ENCODE data around the gene ETV6.
"Not testable (repeated sequence)": the region's sequence is repeated elsewhere in the genome, so short reads cannot be mapped to it uniquely, and the experiment has no call there.

The ETV6 gene

GRCh38 chr12:11897923-11898322 is 248.4 kb downstream of the ETV6 start:
- no peak for DNase-seq

DNA sequence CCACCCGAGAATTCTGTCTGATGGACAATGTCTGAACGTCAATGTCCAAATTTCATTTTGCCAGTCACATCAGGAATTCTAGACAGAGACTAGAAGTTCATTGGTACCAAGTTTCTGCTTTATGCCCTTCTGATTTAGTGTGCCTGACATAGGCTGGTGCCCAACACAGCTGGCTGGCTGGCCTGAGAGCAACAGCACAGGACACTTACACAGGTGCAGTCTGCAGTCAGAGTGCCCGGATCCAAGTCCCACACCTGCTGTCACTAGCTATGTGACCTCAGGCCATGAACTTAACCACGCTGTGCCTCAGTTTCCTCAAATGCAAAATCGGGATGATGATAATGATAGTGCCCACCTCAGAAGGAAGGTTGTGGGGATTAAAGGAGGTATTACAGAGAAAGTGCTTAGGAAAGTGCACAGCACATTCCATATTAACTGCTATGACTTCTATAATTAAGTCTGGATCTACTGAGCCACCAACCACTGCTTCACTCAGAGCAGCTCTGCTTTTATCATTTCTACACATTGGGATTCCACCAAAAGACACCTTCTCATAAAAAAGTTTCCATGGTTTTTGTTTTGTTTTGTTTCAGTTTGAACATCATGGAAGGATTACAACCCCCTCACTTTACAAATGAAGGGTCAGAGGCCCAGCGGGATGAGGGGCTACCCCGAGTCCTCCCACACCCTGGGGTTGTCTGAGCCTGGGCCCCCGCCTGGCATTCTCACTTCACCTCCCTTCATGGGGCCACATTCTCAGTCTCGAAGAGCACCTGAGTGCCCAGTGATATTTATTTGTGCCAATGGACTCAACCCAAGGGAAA is 252.4 kb downstream of the ETV6 start:
- no peak for DNase-seq

GRCh38 chr12:11902525-11902875 is 253.0 kb downstream of the ETV6 start:
- no peak for DNase-seq

DNA sequence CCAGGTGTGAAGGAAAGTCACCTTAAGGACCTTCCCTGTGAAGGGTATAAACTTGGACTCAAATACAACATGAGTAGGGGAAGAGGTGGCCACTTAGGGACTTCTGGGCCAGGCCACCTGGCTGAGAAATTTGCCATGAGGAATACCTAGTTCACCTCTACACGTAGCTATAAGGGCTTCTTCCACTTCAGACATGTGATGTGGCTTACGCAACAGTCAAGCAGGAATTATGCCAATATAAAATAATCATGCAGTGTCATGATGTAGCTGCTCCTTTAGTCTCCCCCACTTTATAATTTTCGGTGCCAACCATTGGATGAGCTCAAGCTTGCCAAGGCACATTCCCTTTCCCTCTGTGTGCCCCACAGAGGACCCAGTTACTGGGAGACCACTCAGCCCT is 254.7 kb downstream of the ETV6 start:
- DNase-seq = no peak

GRCh38 chr12:11905534-11905933 is 256.1 kb downstream of the ETV6 start:
- no peak for DNase-seq

- DNase-seq = no peak
These were observed 256.9 kb downstream of the ETV6 start for GRCh38 chr12:11906286-11906935.

DNA sequence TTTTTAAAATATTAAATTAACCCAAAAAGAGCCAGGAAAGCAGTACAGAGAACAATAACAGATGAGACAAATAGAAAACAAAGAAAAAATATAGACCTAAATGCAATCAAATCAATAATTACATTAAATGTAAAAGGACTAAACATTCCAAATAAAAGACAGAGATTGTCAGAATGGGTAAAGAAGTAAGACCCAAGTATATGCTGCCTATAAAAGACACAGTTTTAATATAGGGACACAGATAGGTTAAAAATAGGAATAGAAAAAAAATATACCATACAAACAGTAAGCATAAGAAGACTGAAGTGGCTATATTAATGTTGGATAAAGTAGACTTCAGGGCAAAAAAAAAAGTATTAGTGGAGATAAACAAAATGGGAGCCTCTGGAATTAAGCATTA is 258.2 kb downstream of the ETV6 start:
- no peak for DNase-seq

GRCh38 chr12:11909406-11909805 is 259.9 kb downstream of the ETV6 start:
- not testable (repeated sequence) for DNase-seq

DNA sequence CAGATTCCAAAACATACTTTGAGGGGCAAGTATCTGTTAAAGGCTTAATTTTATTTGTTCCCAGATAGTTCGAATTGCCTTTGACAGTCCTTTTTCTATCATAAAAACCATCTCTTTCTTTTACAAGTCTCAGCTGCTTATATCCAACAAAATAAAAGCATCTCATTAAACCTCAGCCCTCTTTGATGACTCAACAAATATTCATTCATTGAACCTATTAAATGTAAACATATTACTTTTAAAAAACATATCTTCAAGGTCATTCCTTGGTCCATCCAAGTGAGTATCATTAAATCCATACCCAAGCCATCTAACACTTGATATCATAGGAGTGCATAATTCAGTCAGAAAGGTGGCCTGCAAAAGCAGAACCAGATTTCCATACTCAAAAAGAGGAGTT is 266.6 kb downstream of the ETV6 start:
- DNase-seq = no peak

GRCh38 chr12:11916771-11917170 is 267.3 kb downstream of the ETV6 start:
- no peak for DNase-seq

- no peak for DNase-seq
These were observed 268.0 kb downstream of the ETV6 start for GRCh38 chr12:11917501-11917900.

DNA sequence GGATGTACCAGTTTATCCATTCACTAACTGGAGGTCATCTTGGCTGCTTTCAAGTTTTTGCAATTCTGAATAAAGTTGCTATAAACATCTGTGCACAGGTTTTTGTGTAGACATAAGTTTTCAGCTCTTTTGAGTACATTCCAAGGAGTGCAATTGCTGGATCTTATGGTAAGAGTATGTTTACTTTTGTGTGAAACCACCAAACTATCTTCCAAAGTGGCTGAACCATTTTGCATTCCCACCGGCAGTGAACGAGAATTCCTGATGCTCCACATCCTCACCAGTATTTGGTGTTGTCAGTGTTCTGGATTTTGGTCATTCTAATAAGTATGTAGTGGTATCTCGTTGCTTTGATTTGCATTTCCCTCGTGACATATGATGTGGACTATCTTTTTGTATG is 270.8 kb downstream of the ETV6 start:
- DNase-seq = no peak

DNA sequence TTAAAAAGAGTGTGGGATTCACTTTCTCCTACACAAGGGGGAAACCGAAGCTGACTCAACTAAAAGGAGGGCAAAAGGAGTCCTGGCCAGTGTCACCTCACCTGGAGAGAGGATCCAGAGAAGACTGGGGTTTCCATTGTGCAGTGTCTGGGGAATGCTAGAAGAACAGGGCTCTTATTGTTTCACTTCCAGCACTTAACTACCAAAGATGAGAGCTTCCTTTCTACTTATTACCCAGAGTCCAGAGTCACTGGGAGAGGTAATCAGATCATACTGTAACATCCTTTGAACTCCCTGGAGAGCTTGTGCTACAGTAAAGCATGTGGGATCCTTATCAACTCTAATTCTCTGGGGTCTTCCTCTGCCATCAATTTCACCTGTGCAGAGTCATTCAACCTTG is 272.9 kb downstream of the ETV6 start:
- no peak for DNase-seq

DNA sequence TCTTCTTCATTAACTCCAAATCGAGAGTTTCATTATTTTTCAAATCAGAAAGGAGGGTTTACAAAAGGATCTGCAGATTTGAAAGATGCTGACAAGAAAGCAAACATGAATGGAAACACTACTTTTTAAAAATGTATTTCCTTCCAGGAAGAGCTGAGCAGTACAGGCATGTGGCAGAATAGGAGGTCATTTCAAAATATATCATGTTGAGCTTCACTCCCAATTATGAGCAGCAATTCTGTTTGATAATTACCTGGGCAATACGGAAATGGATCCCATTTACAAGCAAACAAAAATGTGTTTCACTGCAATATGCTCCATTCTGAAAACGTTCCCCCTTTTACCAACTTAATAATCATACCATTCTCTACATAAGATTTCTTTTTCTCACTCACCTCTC is 273.6 kb downstream of the ETV6 start:
- no peak for DNase-seq

DNA sequence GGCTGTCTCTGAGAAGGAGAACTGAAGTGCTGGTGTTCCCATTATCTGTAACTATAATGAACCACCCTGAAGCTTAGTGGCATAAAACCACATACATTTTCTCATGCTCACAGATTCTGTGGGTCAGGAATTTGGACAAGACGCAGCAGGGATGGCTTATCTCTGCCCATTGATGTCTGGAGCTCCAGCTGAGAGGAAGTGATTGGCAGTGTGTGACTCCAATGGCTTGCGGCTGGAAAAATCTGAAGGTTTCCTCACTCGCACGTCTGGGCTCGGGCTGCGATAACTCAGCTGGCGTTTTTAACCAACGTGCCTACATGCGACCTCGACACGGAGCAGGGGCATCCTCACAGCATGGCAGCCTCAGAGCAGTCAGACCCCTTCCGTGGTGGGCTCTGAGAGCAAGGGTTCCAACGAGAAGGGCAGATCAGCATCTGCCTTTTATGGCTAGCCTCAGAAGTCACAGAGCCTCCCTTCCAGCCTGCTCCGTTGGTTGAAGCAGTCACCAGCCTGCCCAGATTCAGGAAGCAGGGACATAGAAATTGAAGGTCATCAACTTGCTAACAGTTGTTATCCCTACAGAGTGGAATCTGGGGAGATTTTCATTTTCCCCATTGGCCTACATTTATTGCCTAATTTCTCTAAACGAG is 277.9 kb downstream of the ETV6 start:
- no peak for DNase-seq

DNA sequence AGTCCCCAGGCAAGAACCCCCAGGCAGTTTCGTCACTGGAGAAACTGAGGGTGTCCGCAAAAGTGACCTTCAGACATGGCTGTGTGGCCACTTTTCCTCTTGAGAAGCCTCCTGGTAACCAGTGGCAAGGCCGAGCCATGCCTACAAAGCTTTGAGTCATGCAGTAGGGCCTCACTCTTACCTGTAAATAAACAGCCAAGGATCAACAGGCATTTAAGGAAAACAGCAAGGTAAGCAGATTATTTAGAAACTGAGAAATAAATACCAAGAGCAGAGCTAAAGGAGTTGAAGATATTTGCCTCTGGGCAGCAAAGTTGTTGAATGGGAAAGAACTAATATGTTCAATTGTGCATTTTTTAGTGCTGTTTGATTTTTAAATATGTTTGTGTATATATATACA is 280.2 kb downstream of the ETV6 start:
- no peak for DNase-seq

GRCh38 chr12:11939223-11939622 is 289.7 kb downstream of the ETV6 start:
- DNase-seq = no peak

DNA sequence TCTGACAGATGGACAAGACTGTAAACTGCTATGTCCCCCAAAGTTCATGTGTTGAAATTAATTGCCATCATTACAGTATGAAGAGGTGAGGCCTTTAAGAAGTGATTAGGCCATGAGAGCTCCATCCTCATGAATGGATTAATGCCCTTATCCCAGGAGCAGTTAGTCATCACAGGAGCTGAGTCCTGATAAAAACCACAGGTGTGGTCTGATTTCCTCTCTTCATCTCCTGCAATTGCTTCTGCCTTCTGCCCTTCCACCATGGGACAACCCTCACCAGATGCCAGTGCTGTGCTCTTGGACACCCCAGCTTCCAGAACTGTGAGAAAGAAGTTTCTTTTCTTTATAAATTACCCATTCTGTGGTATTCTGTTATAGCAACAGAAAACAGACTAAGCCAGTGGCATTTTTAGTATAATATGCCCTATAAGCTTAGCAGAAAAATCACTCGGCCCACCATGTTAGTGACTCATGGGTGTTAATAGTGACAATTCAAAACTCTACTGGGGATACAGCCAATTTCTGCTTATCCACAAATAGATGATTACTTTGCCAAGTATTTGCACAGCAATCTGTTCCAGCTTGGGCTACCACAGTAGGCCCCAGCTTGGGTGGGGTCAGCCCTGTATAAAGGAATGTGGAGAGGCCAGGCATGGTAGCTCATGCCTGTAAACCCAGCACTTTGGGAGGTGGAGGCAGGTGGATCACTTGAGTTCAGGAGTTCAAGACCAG is 292.3 kb downstream of the ETV6 start:
- no peak for DNase-seq

DNA sequence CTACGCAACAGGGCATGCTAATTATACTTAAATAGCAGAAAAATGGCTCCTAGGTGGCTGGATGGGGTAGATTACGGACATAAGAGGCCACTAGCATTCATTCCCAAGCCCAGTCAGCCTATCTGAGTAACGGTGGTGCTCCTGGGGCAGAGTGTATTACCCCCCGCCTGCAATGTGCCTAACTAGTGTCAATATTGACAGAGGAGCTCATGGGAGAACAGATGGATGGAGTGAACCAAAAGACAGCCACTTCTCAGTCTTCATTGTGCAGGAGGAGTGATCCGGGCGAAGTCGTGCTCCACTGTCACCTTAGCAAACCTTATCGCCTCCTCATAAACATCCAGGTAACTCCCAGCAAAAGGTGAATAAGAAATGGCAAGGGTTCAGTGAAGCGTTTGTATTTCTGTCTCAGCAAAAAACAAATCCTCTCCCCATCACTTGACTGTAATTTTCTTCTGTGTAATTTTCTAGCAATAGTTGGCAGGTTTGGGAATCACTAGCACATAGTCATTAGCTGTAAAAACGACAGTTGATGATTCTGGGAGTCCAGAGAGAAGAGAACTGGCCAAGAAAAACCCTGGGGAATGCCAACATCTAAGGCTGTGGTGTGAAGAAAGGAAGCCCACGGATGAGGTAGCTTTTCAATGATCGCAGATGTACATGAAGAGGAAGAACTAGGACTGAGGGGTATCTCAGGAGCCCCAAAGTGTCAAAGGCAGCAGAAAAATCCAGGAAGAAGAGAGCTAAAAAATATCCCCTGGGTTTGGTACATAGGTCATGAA is 294.6 kb downstream of the ETV6 start:
- DNase-seq = no peak

Data from GOT3 (cell line).